ENCODE measurements around the gene SKP2.
"Not testable (repeated sequence)": the region's sequence is repeated elsewhere in the genome, so short reads cannot be mapped to it uniquely, and the experiment has no call there.

SKP2 gene

GRCh38 chr5:36158144-36158543 is 6.2 kb downstream of the SKP2 start:
- no peak for DNase-seq

GRCh38 chr5:36160617-36161016 is 8.7 kb downstream of the SKP2 start:
- DNase-seq = no peak

- DNase-seq = no peak
Measured at GRCh38 chr5:36161361-36161760, 9.4 kb downstream of the SKP2 start.

GRCh38 chr5:36162810-36163486 is 11.0 kb downstream of the SKP2 start:
- no peak for DNase-seq

- no peak for DNase-seq
Measured at GRCh38 chr5:36164461-36164860, 12.6 kb downstream of the SKP2 start.

- no peak for DNase-seq
Measured at GRCh38 chr5:36168737-36169136, 16.8 kb downstream of the SKP2 start.

- DNase-seq = no peak
Measured at GRCh38 chr5:36170832-36171424, 19.0 kb downstream of the SKP2 start.

GRCh38 chr5:36172599-36172998 is 20.7 kb downstream of the SKP2 start:
- no peak for DNase-seq

GRCh38 chr5:36173426-36173825 is 21.5 kb downstream of the SKP2 start:
- no peak for DNase-seq

GRCh38 chr5:36174119-36174518 is 22.2 kb downstream of the SKP2 start:
- DNase-seq = no peak

- no peak for DNase-seq
Measured at GRCh38 chr5:36175043-36175442, 23.1 kb downstream of the SKP2 start.

GRCh38 chr5:36177154-36177553 is 25.2 kb downstream of the SKP2 start:
- no peak for DNase-seq

- no peak for DNase-seq
Measured at GRCh38 chr5:36177715-36178523, 26.0 kb downstream of the SKP2 start.

- no peak for DNase-seq
Measured at GRCh38 chr5:36178524-36178890, 26.6 kb downstream of the SKP2 start.

- no peak for DNase-seq
Measured at GRCh38 chr5:36179950-36180349, 28.0 kb downstream of the SKP2 start.

GRCh38 chr5:36180556-36181350 is 28.8 kb downstream of the SKP2 start:
- DNase-seq = no peak

GRCh38 chr5:36181774-36182173 is 29.9 kb downstream of the SKP2 start:
- DNase-seq = no peak

- not testable (repeated sequence) for DNase-seq
Measured at GRCh38 chr5:36184408-36184807, 32.5 kb downstream of the SKP2 start.

GRCh38 chr5:36193746-36194145 is 41.8 kb downstream of the SKP2 start:
- DNase-seq = no peak

GRCh38 chr5:36198281-36198680 is 46.4 kb downstream of the SKP2 start:
- no peak for DNase-seq

- not testable (repeated sequence) for DNase-seq
Measured at GRCh38 chr5:36198783-36199182, 46.9 kb downstream of the SKP2 start.

- no peak for DNase-seq
Measured at GRCh38 chr5:36199620-36200019, 47.7 kb downstream of the SKP2 start.

GRCh38 chr5:36200513-36200912 is 48.6 kb downstream of the SKP2 start:
- DNase-seq = no peak
